Neural progenitor cell (in vitro differentiated cells): ENCODE measurements around the gene SEC16A.

Source experiments
- EZH2 ChIP-seq: fragments of 200-600 bp; sonication (generic); IDR thresholded peaks from 2 replicates; pipeline ENCODE4 v1.6.1; 2017; ENCODE audit warnings: antibody characterized with exemption, mild to moderate bottlenecking, moderate library complexity
- TF ChIP-seq, protein P1 (sequence below): fragments of 200-600 bp; sonication (generic); IDR thresholded peaks from 2 replicates; pipeline ENCODE4 v1.5.1; 2017; ENCODE audit warnings: antibody characterized with exemption, mild to moderate bottlenecking

DNA sequence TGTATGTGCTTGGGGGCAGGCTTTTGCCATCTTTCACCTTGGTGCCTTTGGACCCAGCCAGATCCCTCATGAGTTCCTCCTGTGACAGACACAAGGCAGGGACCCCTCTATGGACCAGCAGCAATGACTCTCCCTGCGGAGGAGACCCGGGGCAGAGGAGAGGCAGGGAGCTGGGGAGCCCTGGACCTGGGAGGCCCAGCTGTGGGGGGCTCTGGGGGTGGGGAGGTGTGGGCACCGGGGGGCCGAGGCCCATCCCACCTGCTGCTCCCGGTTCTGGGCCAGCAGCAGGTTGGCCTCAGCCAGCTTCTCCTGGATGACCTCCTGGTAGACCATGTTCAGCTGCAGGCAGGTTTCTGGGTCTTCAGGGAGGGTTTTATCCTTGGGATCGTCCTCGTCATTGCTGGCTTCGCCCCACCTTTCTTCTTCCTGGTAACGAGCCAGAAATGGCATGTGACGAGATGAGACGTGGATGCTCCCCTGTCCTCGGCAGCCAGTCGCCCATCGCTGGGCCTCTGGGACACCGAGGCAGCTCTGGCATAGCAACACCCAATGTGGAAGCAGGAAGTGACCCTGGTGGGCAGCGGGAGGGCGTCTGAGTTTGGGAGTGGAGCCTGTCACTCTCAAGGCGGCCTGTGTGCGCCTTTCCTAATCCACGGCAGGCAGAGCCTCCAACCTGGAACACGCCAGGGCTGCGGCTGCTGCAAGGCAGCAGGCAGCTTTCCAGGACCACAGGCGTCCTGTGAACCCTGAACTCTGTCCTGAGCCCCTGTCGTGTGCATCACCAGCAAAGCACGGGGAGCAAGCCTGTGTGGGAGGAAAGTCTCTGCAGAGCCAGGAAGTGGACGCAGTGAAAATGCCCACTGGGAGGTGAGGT lies 87.3 kb downstream of the SEC16A start:
- TF ChIP-seq, protein P1, sequence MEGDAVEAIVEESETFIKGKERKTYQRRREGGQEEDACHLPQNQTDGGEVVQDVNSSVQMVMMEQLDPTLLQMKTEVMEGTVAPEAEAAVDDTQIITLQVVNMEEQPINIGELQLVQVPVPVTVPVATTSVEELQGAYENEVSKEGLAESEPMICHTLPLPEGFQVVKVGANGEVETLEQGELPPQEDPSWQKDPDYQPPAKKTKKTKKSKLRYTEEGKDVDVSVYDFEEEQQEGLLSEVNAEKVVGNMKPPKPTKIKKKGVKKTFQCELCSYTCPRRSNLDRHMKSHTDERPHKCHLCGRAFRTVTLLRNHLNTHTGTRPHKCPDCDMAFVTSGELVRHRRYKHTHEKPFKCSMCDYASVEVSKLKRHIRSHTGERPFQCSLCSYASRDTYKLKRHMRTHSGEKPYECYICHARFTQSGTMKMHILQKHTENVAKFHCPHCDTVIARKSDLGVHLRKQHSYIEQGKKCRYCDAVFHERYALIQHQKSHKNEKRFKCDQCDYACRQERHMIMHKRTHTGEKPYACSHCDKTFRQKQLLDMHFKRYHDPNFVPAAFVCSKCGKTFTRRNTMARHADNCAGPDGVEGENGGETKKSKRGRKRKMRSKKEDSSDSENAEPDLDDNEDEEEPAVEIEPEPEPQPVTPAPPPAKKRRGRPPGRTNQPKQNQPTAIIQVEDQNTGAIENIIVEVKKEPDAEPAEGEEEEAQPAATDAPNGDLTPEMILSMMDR = no peak
- TF ChIP-seq EZH2 = no peak
